SK-N-SH (cell line): ENCODE results near the gene RALBP1. TPM values are rescaled to one million over a fixed set of nuclear protein-coding genes. Genes with fewer than 3 reads are reported as not detected.

ENCODE experiments used
- CTCF ChIA-PET: fragments of 300-600, 350-600 bp; formaldehyde crosslinking; extraction: SDS; loops from one replicate; lab custom pipeline; 2021; lab: Yijun Ruan, JAX
- POLR2A ChIA-PET: fragments of 350-600 bp; sonication (Branson Sonifier 250); formaldehyde crosslinking; extraction: SDS; loops from one replicate; lab custom pipeline; 2020; ENCODE audit warnings: antibody characterized with exemption, inconsistent platforms; lab: Yijun Ruan, JAX
- DNase-seq: peaks from one replicate; pipeline ENCODE4 v3.0.0; 2012
- H2AFZ ChIP-seq: fragments of 200-600 bp; sonication (generic); 2 replicates; pipeline ENCODE4 v1.8.1; 2016; ENCODE audit warnings: antibody characterized with exemption, mild to moderate bottlenecking, low read depth
- H3F3A ChIP-seq: fragments of 200-600 bp; sonication (generic); replicated peaks from 2 replicates; pipeline ENCODE3; 2016; ENCODE audit warnings: antibody characterized with exemption, mild to moderate bottlenecking; ENCODE audit not compliant: insufficient read depth
- H3K27ac ChIP-seq, 2 experiments: fragments of 200-500 bp in 1 of 2; fragments of 200-600 bp in 1 of 2; sonication (Bioruptor generic) in 1 of 2; sonication (generic), shearing (Covaris generic) in 1 of 2; 2 replicates each; pipeline versions ENCODE4 v1.5.1 to v1.6.1; 2014 to 2016; ENCODE audit warnings: low read depth in 2 of 2, inconsistent platforms in 1 of 2, low read length in 1 of 2, mild to moderate bottlenecking in 1 of 2, mixed read lengths in 1 of 2
- H3K27me3 ChIP-seq: fragments of 200-600 bp; sonication (generic), shearing (Covaris generic); 2 replicates; pipeline ENCODE4 v1.6.1; 2016; ENCODE audit warnings: mixed run types; ENCODE audit not compliant: insufficient read depth
- H3K36me3 ChIP-seq, 2 experiments: fragments of 200-500 bp in 1 of 2; fragments of 200-600 bp in 1 of 2; sonication (Bioruptor generic) in 1 of 2; sonication (generic) in 1 of 2; replicated peaks in 1 of 2; 2 replicates each; pipeline versions ENCODE3 to v1.5.1; 2014 to 2016; ENCODE audit warnings: low read length in 1 of 2, mild to moderate bottlenecking in 1 of 2; ENCODE audit not compliant: insufficient read depth in 2 of 2, control insufficient read depth in 1 of 2
- H3K4me1 ChIP-seq, 2 experiments: fragments of 200-500 bp in 1 of 2; fragments of 200-600 bp in 1 of 2; sonication (Bioruptor generic) in 1 of 2; sonication (generic), shearing (Covaris generic) in 1 of 2; 2 replicates each; pipeline versions ENCODE4 v1.5.1 to v1.6.1; 2014 to 2016; ENCODE audit warnings: low read depth in 1 of 2, low read length in 1 of 2, mixed run types in 1 of 2; ENCODE audit not compliant: insufficient read depth in 2 of 2, control insufficient read depth in 1 of 2
- H3K4me2 ChIP-seq: fragments of 200-600 bp; sonication (generic), shearing (Covaris generic); 2 replicates; pipeline ENCODE4 v1.6.1; 2017; ENCODE audit warnings: mixed run types
- H3K4me3 ChIP-seq, 2 experiments: fragments of 200-500 bp in 1 of 2; fragments of 200-600 bp in 1 of 2; sonication (Bioruptor generic) in 1 of 2; sonication (generic), shearing (Covaris generic) in 1 of 2; 2 replicates each; pipeline versions ENCODE4 v1.5.1 to v1.8.1; 2014 to 2016; ENCODE audit warnings: low read depth in 2 of 2, inconsistent platforms in 1 of 2, low read length in 1 of 2, mild to moderate bottlenecking in 1 of 2, mixed read lengths in 1 of 2, moderate library complexity in 1 of 2
- H3K79me2 ChIP-seq: fragments of 200-600 bp; sonication (generic); 2 replicates; pipeline ENCODE4 v1.8.1; 2017; ENCODE audit warnings: mild to moderate bottlenecking; ENCODE audit not compliant: insufficient read depth
- H3K9ac ChIP-seq: fragments of 200-600 bp; sonication (generic); 2 replicates; pipeline ENCODE4 v1.6.1; 2017; ENCODE audit warnings: mixed run types
- H3K9me2 ChIP-seq: fragments of 200-600 bp; sonication (generic); 2 replicates; pipeline ENCODE4 v1.6.1; 2017; ENCODE audit warnings: mixed run types
- H3K9me3 ChIP-seq: fragments of 200-600 bp; sonication (generic); 2 replicates; pipeline ENCODE4 v1.6.1; 2017; ENCODE audit warnings: mixed run types, mild to moderate bottlenecking, moderate library complexity
- H4K20me1 ChIP-seq: fragments of 200-600 bp; sonication (generic); 2 replicates; pipeline ENCODE4 v1.6.1; 2017; ENCODE audit warnings: mild to moderate bottlenecking, mixed run types; ENCODE audit not compliant: insufficient read depth
- CHD2 ChIP-seq: fragments of 150-350 bp; IDR thresholded peaks from 2 replicates; pipeline ENCODE4 v1.6.1; 2018; ENCODE audit warnings: low read length; ENCODE audit not compliant: partially characterized antibody
- EP300 ChIP-seq, 2 experiments: IDR thresholded peaks; 2 replicates each; pipeline versions ENCODE4 v1.4.0 to v1.6.1; 2012; ENCODE audit warnings: borderline replicate concordance in 1 of 2, low read depth in 1 of 2, low read length in 1 of 2
- EZH2phosphoT487 ChIP-seq: fragments of 200-600 bp; sonication (generic); IDR thresholded peaks from 2 replicates; pipeline ENCODE4 v1.6.1; 2017; ENCODE audit warnings: low read depth, mixed run types, mild to moderate bottlenecking, antibody characterized with exemption, moderate library complexity, borderline replicate concordance
- FOXJ3 ChIP-seq: sonication (generic); formaldehyde crosslinking; IDR thresholded peaks from 2 replicates; pipeline ENCODE4 v1.5.1; 2020; ENCODE audit warnings: mild to moderate bottlenecking, missing genetic modification reagents
- FOXM1 ChIP-seq: IDR thresholded peaks from 2 replicates; pipeline ENCODE4 v1.4.0; 2012; ENCODE audit warnings: low read depth, mild to moderate bottlenecking
- GABPA ChIP-seq: IDR thresholded peaks from 2 replicates; pipeline ENCODE4 v1.4.0; 2012; ENCODE audit warnings: low read depth, mild to moderate bottlenecking
- NFIC ChIP-seq: IDR thresholded peaks from 2 replicates; pipeline ENCODE4 v1.4.0; 2012; ENCODE audit warnings: borderline replicate concordance
- NRF1 ChIP-seq: IDR thresholded peaks from 2 replicates; pipeline ENCODE4 v1.6.1; 2012; ENCODE audit warnings: low read depth, mild to moderate bottlenecking, low read length
- POLR2AphosphoS5 ChIP-seq: IDR thresholded peaks from 2 replicates; pipeline ENCODE4 v1.6.1; 2012; ENCODE audit warnings: low read depth, low read length
- RAD21 ChIP-seq: IDR thresholded peaks from 2 replicates; pipeline ENCODE4 v1.6.1; 2012; ENCODE audit warnings: mild to moderate bottlenecking, low read length
- RCOR1 ChIP-seq: fragments of 150-350 bp; IDR thresholded peaks from 2 replicates; pipeline ENCODE4 v1.6.1; 2017; ENCODE audit warnings: antibody characterized with exemption, low read length
- RXRA ChIP-seq: IDR thresholded peaks from 2 replicates; pipeline ENCODE4 v1.4.0; 2012; ENCODE audit warnings: low read depth, mild to moderate bottlenecking, borderline replicate concordance
- SMC3 ChIP-seq: IDR thresholded peaks from 2 replicates; pipeline ENCODE4 v1.6.1; 2012; ENCODE audit warnings: low read depth, low read length, improper control_type of control experiment
- TCF12 ChIP-seq: IDR thresholded peaks from 2 replicates; pipeline ENCODE4 v1.4.0; 2012
- WGBS: methylation state at CpG from one replicate; pipeline ENCODE4 v1.1.6; 2017; ENCODE audit warnings: low lambda C conversion rate; 5-methylcytosine and 5-hydroxymethylcytosine counted together
- polyA plus RNA-seq, 3 experiments: library from polyadenylated mRNA; depleted of rRNA; stranded (reverse); fragments of >200 nt; gene quantifications; 2 replicates each; pipeline ENCODE4 v1.2.3, GENCODE V29; 2012
- TF ChIP-seq, protein P1 (sequence below): IDR thresholded peaks from 2 replicates; pipeline ENCODE4 v1.6.1; 2012; ENCODE audit warnings: mild to moderate bottlenecking, low read depth, low read length, moderate library complexity
- TF ChIP-seq, protein P2 (sequence below): IDR thresholded peaks from 2 replicates; pipeline ENCODE4 v1.4.0; 2012; ENCODE audit warnings: low read depth, borderline replicate concordance
- TF ChIP-seq, protein P3 (sequence below): fragments of 150-350 bp; IDR thresholded peaks from 2 replicates; pipeline ENCODE4 v1.6.1; 2017; ENCODE audit warnings: antibody characterized with exemption, low read length, low read depth, borderline replicate concordance
- TF ChIP-seq, protein P4 (sequence below): IDR thresholded peaks from 2 replicates; pipeline ENCODE4; 2012

Gene RALBP1
- polyA plus RNA-seq, 1 of the 3 experiments (the other 2 are of a cell fraction), result 43.8 TPM

DNA sequence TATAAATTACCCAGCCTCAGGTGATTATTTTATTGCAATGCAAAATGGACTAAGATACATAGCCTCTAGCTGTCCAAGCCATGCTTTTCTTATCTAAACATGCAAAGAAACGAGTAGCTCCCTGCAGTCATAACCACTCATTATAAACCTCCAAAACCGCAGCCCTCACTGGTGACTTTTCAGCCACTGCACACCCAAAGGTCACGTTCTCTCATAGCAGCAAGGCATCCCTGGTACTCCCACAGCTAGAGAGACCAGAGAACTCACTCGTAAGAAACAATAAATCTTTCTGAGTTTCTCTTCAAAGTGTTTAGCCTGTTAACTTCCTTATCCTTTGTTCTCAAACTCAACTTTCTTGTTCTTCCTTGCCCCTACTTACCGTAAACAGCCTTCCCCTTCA is 28.5 kb upstream of the RALBP1 start:
- Histone ChIP-seq H3K9me2 (no peaks in the 10 kb centered on the region), H3F3A (no peaks in the 10 kb centered on the region), H3K9ac (no peak overlapping the region), H3K4me3 (no peak overlapping the region), H3K4me2 (no peak overlapping the region), H2AFZ (no peak overlapping the region), H3K27ac (no peak overlapping the region), H3K4me1 (no peaks in the 10 kb centered on the region), H3K27me3 (no peaks in the 10 kb centered on the region), H4K20me1 (no peaks in the 10 kb centered on the region)
- CTCF ChIA-PET, result interaction anchor here (1.0 kb wide), 1 partner anchor 81 kb away, joined by 3 read pairs; no protein-coding TSS in a partner anchor
- WGBS, result 60% methylated on average over 5 of the region's 5 CpGs
- TF ChIP-seq, protein P1, sequence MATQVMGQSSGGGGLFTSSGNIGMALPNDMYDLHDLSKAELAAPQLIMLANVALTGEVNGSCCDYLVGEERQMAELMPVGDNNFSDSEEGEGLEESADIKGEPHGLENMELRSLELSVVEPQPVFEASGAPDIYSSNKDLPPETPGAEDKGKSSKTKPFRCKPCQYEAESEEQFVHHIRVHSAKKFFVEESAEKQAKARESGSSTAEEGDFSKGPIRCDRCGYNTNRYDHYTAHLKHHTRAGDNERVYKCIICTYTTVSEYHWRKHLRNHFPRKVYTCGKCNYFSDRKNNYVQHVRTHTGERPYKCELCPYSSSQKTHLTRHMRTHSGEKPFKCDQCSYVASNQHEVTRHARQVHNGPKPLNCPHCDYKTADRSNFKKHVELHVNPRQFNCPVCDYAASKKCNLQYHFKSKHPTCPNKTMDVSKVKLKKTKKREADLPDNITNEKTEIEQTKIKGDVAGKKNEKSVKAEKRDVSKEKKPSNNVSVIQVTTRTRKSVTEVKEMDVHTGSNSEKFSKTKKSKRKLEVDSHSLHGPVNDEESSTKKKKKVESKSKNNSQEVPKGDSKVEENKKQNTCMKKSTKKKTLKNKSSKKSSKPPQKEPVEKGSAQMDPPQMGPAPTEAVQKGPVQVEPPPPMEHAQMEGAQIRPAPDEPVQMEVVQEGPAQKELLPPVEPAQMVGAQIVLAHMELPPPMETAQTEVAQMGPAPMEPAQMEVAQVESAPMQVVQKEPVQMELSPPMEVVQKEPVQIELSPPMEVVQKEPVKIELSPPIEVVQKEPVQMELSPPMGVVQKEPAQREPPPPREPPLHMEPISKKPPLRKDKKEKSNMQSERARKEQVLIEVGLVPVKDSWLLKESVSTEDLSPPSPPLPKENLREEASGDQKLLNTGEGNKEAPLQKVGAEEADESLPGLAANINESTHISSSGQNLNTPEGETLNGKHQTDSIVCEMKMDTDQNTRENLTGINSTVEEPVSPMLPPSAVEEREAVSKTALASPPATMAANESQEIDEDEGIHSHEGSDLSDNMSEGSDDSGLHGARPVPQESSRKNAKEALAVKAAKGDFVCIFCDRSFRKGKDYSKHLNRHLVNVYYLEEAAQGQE, result no peak
- TF ChIP-seq, all 33 proteins: peak for 0
- no peak for DNase-seq
- no peaks in the 10 kb centered on the region for H3K79me2 ChIP-seq
- no peaks in the 10 kb centered on the region for H3K9me3 ChIP-seq
- POLR2A ChIA-PET, result no interaction called here
- H3K36me3 ChIP-seq, result no peaks in the 10 kb centered on the region

DNA sequence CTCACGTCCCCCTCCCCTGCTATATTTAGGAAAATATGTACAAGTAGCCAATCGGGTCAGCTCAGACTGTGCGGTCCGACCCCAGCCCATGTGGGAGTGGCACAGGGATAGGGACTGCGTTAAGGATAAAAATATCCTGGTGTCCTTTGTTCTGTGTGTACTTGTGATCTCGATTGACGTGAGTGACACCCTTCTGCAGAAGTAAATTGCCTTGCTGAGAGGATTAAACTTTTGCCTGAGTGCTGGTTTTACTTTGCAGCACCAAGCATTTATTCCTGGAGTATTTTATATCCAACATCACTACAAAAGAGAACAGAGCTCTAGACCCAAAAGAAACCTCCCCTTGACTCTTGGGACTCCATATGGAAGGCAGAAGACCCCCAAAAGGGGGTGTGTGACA is 28.0 kb upstream of the RALBP1 start:
- no peak overlapping the region for H3K4me3 ChIP-seq
- ChIA-PET CTCF (interaction anchor here (1.0 kb wide), 1 partner anchor 82 kb away, joined by 3 read pairs; no protein-coding TSS in a partner anchor), POLR2A (no interaction called here)
- H2AFZ ChIP-seq, result no peak overlapping the region
- H3K9me3 ChIP-seq, result no peaks in the 10 kb centered on the region
- no peaks in the 10 kb centered on the region for H3K27me3 ChIP-seq
- no peak overlapping the region for H3K9ac ChIP-seq
- no peak for DNase-seq
- WGBS, result 62% methylated on average over 7 of the region's 7 CpGs
- H3K79me2 ChIP-seq, result no peaks in the 10 kb centered on the region
- no peak overlapping the region for H3K4me2 ChIP-seq
- H3K9me2 ChIP-seq, result no peaks in the 10 kb centered on the region
- no peaks in the 10 kb centered on the region for H3K36me3 ChIP-seq
- no peaks in the 10 kb centered on the region for H4K20me1 ChIP-seq
- H3K4me1 ChIP-seq, result no peaks in the 10 kb centered on the region
- H3F3A ChIP-seq, result no peaks in the 10 kb centered on the region
- no peak overlapping the region for H3K27ac ChIP-seq
- TF ChIP-seq, protein P2, sequence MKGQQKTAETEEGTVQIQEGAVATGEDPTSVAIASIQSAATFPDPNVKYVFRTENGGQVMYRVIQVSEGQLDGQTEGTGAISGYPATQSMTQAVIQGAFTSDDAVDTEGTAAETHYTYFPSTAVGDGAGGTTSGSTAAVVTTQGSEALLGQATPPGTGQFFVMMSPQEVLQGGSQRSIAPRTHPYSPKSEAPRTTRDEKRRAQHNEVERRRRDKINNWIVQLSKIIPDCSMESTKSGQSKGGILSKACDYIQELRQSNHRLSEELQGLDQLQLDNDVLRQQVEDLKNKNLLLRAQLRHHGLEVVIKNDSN, result no peak
- TF ChIP-seq EP300 (IDR thresholded peaks at IDR 0.05; ENCODE audit: borderline replicate concordance in 1 of 2, low read depth in 1 of 2, low read length in 1 of 2), result no peak
- TF ChIP-seq NFIC, result no peak
- no peak for TF ChIP-seq RAD21
- TF ChIP-seq EZH2phosphoT487, result no peak
- TF ChIP-seq NRF1, result no peak
- no peak for TF ChIP-seq RXRA
- TF ChIP-seq, protein P3, sequence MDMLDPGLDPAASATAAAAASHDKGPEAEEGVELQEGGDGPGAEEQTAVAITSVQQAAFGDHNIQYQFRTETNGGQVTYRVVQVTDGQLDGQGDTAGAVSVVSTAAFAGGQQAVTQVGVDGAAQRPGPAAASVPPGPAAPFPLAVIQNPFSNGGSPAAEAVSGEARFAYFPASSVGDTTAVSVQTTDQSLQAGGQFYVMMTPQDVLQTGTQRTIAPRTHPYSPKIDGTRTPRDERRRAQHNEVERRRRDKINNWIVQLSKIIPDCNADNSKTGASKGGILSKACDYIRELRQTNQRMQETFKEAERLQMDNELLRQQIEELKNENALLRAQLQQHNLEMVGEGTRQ, result no peak
- TF ChIP-seq, protein P4, sequence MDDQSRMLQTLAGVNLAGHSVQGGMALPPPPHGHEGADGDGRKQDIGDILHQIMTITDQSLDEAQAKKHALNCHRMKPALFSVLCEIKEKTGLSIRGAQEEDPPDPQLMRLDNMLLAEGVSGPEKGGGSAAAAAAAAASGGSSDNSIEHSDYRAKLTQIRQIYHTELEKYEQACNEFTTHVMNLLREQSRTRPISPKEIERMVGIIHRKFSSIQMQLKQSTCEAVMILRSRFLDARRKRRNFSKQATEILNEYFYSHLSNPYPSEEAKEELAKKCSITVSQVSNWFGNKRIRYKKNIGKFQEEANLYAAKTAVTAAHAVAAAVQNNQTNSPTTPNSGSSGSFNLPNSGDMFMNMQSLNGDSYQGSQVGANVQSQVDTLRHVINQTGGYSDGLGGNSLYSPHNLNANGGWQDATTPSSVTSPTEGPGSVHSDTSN, result no peak
- TF ChIP-seq FOXJ3, result no peak
- TF ChIP-seq, protein P1, result no peak
- no peak for TF ChIP-seq TCF12
- no peak for TF ChIP-seq SMC3
- no peak for TF ChIP-seq FOXM1
- no peak for TF ChIP-seq CHD2
- TF ChIP-seq GABPA, result no peak
- TF ChIP-seq RCOR1, result no peak
- TF ChIP-seq POLR2AphosphoS5, result no peak
